Measurements from ENCODE around the gene MRGPRE.

DNA sequence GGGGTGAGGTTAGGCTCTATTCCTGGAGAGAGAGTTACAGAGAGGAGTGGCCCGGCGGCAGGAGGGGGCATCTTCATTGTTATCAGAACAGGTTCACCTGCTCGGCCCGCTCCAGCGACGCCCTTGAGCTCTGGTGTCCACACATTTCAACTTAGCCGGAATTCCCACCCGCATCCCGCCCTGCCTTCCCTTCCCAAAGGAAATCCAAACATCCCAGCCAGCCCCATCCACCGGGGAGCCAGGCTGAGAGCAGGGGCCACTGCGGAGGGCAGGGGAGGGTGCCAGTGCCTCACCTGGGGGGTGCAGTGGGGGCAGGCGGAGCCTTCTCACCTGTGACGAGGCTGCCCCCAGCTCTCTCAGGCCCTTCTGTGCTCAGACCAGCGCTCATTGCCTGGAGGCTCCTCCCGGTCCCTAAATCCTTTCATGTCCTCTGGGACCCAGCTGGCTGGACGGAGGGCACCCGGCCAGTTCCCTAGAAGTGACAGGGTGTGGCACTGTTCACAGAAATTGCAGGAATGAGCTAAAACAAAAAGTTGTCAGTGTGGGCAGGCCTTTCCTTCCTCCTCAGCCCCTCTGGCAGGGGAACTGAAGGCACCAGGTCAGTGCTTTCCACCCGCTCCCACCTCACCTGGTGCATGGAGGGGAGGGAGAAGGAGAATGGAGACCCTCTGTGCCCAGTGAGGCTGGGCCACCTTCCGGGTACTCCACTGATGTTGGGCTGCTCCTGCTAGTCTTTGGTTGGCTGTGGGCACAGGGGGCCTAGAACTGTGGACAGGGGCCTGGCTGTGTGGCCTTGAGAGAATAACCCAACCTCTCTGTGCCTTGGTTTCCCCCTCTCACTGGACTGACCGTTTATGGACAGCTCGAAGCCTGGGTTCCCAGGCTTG lies 11.5 kb downstream of the MRGPRE start:
- TF ChIP-seq, protein P1, sequence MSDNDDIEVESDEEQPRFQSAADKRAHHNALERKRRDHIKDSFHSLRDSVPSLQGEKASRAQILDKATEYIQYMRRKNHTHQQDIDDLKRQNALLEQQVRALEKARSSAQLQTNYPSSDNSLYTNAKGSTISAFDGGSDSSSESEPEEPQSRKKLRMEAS (IDR thresholded peaks at IDR 0.05): no peak
- no peak for TF ChIP-seq RAD21 (IDR thresholded peaks at IDR 0.05; ENCODE audit: low read depth)
- no peak for TF ChIP-seq EP300 (IDR thresholded peaks at IDR 0.05; ENCODE audit: borderline replicate concordance)
- TF ChIP-seq, protein P2, sequence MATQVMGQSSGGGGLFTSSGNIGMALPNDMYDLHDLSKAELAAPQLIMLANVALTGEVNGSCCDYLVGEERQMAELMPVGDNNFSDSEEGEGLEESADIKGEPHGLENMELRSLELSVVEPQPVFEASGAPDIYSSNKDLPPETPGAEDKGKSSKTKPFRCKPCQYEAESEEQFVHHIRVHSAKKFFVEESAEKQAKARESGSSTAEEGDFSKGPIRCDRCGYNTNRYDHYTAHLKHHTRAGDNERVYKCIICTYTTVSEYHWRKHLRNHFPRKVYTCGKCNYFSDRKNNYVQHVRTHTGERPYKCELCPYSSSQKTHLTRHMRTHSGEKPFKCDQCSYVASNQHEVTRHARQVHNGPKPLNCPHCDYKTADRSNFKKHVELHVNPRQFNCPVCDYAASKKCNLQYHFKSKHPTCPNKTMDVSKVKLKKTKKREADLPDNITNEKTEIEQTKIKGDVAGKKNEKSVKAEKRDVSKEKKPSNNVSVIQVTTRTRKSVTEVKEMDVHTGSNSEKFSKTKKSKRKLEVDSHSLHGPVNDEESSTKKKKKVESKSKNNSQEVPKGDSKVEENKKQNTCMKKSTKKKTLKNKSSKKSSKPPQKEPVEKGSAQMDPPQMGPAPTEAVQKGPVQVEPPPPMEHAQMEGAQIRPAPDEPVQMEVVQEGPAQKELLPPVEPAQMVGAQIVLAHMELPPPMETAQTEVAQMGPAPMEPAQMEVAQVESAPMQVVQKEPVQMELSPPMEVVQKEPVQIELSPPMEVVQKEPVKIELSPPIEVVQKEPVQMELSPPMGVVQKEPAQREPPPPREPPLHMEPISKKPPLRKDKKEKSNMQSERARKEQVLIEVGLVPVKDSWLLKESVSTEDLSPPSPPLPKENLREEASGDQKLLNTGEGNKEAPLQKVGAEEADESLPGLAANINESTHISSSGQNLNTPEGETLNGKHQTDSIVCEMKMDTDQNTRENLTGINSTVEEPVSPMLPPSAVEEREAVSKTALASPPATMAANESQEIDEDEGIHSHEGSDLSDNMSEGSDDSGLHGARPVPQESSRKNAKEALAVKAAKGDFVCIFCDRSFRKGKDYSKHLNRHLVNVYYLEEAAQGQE (IDR thresholded peaks at IDR 0.05; ENCODE audit: low read depth): no peak
- no peak for TF ChIP-seq ZBTB7A (IDR thresholded peaks at IDR 0.05; ENCODE audit: low read depth)
- TF ChIP-seq FOXM1 (IDR thresholded peaks at IDR 0.05; ENCODE audit: borderline replicate concordance, low read depth): no peak
- TF ChIP-seq NFIC (IDR thresholded peaks at IDR 0.05): no peak
- no peak for TF ChIP-seq TAF1 (IDR thresholded peaks at IDR 0.05; ENCODE audit: low read depth)
- TF ChIP-seq YY1 (IDR thresholded peaks at IDR 0.05; ENCODE audit: low read depth): no peak
- TF ChIP-seq, protein P3, sequence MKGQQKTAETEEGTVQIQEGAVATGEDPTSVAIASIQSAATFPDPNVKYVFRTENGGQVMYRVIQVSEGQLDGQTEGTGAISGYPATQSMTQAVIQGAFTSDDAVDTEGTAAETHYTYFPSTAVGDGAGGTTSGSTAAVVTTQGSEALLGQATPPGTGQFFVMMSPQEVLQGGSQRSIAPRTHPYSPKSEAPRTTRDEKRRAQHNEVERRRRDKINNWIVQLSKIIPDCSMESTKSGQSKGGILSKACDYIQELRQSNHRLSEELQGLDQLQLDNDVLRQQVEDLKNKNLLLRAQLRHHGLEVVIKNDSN (IDR thresholded peaks at IDR 0.05): no peak
- TF ChIP-seq CREB1 (IDR thresholded peaks at IDR 0.05; ENCODE audit: low read depth): no peak
- no peak for TF ChIP-seq EGR1 (IDR thresholded peaks at IDR 0.05)
- no peak for TF ChIP-seq TCF12 (IDR thresholded peaks at IDR 0.05; ENCODE audit: low read depth)
- TF ChIP-seq CEBPB (IDR thresholded peaks at IDR 0.05): no peak
